GM18873 (cell line): Measurements from ENCODE around the gene BBS7.

ENCODE experiments used
- ATAC-seq: cut with Tn5 transposase; IDR thresholded peaks from one replicate; pipeline ENCODE4 v1.9.1; 2021; ENCODE audit warnings: mild to moderate bottlenecking, moderate library complexity, moderate number of reproducible peaks; ENCODE audit not compliant: unreplicated experiment, low FRiP score

Gene BBS7, protein sequence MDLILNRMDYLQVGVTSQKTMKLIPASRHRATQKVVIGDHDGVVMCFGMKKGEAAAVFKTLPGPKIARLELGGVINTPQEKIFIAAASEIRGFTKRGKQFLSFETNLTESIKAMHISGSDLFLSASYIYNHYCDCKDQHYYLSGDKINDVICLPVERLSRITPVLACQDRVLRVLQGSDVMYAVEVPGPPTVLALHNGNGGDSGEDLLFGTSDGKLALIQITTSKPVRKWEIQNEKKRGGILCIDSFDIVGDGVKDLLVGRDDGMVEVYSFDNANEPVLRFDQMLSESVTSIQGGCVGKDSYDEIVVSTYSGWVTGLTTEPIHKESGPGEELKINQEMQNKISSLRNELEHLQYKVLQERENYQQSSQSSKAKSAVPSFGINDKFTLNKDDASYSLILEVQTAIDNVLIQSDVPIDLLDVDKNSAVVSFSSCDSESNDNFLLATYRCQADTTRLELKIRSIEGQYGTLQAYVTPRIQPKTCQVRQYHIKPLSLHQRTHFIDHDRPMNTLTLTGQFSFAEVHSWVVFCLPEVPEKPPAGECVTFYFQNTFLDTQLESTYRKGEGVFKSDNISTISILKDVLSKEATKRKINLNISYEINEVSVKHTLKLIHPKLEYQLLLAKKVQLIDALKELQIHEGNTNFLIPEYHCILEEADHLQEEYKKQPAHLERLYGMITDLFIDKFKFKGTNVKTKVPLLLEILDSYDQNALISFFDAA

DNA sequence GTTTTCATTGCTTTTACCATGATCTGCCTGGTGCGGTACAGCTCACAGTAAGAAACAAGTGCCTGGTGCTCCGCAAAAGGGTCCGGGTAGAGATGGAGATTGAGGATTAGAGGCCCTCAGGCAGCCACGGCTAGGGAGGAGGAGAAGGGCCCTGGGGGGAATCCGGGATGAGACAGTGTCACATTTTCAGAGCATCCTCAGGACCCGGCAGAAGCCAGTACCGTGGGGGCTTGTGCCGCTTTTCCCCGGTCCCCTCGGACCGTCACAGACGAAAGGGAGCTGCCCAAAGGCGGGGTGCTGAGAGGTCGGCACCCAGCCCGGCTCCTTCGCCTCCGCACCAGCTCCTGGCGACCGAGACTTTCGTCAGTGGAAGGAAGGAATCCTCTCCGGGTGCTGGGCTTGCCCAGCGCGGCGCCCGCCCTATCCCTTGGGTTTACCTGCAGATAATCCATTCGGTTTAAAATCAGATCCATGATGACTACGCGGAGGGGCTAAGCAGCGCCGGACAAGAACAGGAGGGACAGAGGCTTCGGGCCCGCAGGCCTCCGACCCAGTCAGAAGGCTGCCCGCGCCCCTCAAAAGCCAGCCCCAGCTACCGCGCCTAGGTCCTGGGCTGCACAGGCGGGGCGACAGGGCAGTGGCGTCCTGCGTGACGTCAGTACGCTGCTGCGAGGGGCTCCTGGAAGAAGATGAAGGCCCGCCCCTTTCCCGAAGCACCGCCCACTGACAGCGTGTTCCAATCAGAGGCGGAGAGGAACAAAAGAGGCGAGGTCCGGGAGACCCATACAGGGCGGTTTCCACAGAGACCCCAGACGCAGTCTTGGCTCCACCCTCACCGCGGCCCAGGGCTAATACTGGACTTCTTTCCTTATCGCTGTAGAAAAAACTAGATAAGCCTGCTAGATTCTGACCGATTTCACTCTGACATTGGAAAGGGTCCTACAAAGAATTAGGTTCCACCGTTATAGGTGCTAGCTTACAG is at the start of gene BBS7:
Gene BBS7, minus strand, starts transcription at position 634 of the 982 bp plus-strand sequence. Its CDS starts 161 bp downstream, at position 473.
- ATAC-seq, result peak; percentile 99

- ATAC-seq, result no peak
These were observed 43.4 kb upstream of the BBS7 start for GRCh38 chr4:121913667-121914066.

GRCh38 chr4:121908346-121908745 is 38.1 kb upstream of the BBS7 start:
- no peak for ATAC-seq

DNA sequence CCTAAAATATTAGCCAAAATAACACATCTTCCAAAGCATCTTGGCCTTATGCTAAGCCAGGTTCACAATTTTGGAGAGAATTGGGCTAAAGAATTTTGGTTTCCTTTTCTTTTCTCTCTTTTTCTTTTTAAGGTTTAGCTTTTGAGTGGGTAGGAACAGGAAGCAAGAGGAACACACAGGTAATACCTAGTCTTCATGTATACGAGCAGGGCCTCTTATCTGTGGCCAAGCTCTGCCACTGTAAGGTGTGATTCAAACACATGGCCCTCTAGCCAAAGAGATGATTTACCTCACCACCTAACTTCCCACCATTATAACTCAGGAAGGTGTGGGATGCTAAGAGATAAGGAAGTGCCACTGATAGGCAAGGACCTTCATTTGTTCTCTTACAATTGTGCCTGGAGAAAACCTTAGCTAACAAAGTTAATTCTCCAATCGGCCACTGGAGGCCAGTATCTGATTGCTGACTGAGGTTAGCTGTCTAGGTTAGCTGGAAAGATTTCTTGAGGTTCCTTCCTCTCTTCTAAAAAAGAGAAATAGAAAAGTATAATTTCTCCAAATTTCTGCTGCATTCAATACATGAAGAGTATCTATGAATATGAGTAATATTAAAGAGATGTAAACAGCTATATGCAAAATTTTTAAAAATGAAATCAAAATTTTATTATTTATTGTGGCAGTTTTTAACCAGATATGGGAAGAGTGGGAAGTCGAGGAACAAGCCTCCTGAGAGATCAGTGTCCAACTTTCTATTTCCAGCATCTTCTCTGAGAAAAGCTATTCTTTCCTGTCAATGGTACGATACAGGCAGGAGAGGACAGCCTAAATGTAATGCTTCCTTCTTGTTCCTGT is 30.1 kb upstream of the BBS7 start:
- ATAC-seq, result peak; percentile 78

GRCh38 chr4:121898150-121898549 is 27.9 kb upstream of the BBS7 start:
- no peak for ATAC-seq

DNA sequence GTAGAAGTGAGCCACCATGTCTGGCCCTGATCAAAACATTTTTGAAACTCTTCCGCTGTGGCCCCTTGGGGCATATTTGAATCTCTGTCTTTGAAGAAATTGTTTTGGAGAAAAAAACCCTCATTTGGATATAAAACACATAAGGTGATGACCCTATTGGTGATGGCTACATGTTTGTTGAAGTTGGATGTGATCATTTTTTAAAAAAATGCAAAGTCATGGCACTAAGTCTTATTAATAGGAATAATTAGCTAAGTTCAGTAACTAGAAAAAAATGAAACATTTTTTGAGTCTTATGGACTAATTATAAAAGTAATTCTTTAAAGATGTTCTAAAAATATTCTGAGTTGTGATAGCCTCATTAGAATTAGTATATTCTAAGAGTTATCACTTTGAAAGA is 17.9 kb upstream of the BBS7 start:
- ATAC-seq, result no peak

- no peak for ATAC-seq
These were observed 14.8 kb upstream of the BBS7 start for GRCh38 chr4:121885115-121885514.

- ATAC-seq, result no peak
These were observed 10.9 kb upstream of the BBS7 start for GRCh38 chr4:121881158-121881557.

DNA sequence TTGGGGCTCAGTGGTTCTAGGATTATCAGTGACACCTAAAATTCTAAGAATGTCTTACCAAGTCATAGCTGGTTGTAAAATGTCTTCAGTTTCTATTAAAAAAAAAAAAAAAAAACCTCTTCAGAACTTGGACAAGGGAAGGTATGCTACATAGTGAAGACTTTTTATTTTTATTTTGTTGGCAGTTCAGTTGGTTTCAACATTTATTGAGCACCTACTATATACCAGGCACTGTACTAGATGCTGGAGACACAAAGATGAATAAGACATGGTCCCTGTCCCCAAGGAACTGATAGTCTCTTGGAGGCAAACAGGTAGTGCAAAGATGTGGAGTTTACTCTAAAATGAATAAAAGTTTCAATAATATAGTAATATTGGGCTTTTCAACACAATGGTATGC is 8.9 kb upstream of the BBS7 start:
- ATAC-seq, result no peak

DNA sequence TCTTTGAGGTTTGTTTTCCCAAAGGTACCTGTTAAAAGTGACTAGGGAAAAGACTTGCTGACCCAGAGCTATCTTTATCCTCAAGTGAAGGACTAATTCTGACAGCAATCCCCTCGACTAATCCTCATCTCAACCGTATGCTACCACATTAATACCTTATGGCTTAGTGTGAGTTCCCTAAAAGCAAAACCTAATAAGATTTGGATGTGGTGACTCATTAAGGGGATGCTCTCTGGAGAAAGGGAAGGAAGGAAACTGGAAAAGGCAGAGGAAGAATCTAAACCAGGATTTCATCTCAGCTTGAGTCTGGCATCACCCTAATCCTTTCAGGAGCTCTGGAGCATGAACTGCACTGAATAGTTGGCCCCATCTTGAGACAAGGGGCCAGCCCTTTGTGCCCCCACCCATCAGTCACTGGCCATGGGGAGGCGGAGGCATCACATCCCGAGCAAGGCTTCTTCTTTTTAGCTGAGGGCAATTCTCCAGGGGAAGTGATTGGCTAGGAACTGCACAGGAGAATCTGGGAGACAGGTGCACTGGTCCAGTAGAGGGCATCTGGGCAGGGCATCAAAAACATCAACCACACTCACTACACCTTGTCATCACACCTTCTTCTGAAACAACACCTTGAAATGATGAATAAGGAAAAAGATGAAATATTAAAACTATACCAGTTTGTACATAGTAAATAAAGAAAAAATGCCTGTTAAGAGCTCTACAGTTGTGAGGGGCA is 6.9 kb upstream of the BBS7 start:
- no peak for ATAC-seq

DNA sequence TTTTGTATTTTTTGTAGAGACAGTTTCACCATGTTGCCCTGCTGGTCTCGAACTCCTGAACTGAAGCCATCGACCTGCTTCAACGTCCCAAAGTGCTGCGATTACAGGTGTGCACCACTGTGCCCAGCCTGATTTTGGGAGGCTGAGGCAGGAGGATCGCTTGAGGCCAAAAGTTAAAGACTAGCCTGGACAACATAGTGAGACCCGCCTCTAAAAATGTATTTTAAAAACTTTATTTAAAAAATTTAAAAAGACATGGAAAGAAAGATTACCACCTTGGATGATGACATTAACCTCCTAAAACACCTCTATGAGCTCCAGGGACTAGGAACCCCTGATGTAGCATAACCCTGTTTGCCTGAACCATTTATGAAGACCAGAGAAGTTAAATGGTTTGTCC is 5.8 kb upstream of the BBS7 start:
- no peak for ATAC-seq

DNA sequence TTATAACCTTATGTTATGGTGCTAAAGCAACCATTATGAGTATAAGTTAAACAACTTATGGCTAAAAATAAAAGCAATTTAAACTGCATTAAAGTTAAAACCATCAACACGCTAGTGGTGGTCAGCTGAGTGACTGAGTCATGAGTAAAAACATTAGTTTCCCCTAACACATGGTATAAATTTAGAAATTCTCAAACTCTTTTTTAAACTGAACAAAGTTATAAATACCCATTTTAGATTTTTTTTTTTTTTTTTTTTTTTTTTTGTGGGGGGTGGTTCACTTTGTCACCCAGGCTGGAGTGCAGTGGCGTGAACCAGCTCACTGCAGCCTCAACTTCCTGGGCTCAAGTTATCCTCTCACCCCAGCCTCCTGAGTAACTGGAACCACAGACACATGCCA is 5.4 kb upstream of the BBS7 start:
- ATAC-seq, result no peak

DNA sequence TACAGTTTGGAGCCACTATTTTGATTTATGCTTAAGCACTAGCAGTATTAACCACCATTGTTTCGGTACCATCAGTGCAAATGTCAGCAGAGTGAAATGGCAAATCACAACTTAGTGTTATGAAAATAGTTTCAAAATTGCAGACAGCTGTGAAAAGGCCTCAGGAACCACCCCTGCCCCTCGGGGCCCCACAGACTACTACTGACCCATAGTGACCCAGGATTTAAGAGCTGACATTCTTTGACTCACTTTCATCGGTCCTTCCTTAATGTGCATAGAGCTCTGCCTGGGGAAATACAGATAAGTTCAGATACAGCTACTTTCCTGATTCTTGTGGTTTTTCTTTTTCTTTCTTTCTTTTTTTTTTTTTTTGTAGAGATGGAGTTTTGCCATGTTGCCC is 3.3 kb upstream of the BBS7 start:
- no peak for ATAC-seq

- no peak for ATAC-seq
These were observed 6.5 kb downstream of the BBS7 start for GRCh38 chr4:121863799-121864198.

DNA sequence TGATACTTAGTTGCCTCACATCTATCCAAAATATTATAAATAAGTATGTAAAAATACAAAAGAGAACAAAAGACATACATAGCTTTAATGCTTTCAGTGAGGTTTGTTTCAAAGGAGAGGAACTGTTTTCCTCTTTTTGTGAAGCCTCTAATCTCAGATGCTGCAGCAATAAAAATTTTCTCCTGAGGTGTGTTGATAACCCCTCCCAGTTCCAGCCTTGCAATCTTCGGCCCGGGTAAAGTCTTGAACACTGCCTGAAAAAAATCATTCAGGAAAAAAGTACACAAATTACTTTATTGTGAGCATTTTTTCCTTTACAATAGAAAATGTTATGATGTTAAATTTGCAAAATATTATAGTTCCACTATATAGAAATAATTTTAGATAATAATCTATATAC is 8.8 kb downstream of the BBS7 start:
- no peak for ATAC-seq

DNA sequence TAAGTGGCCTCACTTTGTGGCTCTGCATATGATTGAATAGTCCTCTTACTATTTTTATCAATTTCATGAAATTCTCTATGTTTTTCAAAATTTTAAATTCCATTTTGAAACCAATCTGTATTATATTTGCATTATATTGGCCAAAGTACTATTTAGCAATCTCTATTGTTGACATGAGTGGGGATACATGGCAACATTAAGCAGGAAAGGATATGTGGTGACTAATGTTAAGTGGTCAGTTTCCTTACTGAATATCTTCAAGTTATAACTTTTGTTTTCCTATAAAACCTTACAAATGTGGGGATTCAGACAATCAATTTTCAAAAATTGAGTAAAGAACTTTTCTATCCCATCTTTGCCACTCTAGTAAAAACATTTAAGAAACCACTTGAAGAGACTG is 10.2 kb downstream of the BBS7 start:
- ATAC-seq, result no peak

DNA sequence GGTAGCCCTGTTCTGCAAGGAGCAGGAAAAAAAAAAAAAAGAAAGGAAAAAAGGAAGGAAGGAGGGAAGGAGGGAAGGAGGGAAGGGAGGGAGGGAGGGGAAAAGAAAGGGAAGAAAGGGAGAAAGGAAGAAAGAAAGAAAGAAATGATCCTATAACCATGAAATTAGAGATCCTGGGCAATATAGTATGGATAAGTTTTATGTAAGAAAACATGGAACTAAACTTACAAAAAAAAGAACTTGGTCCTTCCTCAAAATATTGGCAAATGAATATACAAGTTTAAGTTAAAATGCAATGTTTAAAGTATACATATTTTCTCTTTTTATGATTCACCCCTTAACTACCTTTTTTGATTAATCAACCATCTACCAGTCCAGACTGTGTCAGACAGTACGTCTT is 18.9 kb downstream of the BBS7 start:
- ATAC-seq, result no peak

GRCh38 chr4:121846662-121847061 is 23.6 kb downstream of the BBS7 start:
- no peak for ATAC-seq

DNA sequence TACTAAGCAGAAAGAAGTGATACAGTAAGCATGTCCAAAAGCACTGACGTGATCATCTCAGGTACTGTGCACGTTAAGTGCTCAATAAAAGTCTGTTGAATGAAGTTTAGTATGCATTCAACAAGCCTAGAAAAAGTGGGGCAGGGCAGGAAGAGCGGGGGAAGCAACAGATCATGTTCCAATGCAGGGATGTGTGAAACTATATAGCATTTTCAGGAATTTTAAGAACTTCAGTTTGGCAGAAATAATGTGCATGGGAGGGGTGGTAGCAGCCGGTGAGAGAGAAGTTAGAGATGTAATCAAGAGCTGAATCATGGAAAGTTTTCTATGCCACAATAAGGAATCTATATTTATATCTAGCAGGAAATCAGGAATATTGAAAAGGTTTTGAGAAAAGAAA is 27.4 kb downstream of the BBS7 start:
- no peak for ATAC-seq
